DLD1 (cell line): ENCODE results near the gene ZNF296.
"Not testable (repeated sequence)": the region's sequence is repeated elsewhere in the genome, so short reads cannot be mapped to it uniquely, and the experiment has no call there.

Source experiments
- in situ Hi-C: cut with HindIII; loops from 2 replicates; pipeline ENCODE4 v1.10.0; 2017; ENCODE audit warnings: low sequenced_read_pairs

Gene ZNF296

GRCh38 chr19:45076029-45076850 is at the start of gene ZNF296:
TSS of gene ZNF296 (minus strand) at chr19:45076478. CDS start at chr19:45076373, 105 bp downstream.
- in situ Hi-C loops: no loop called here

- in situ Hi-C loops: no loop called here
These were observed 49.1 kb upstream of the ZNF296 start for GRCh38 chr19:45125360-45125759.

GRCh38 chr19:45124021-45124420 is 47.7 kb upstream of the ZNF296 start:
- in situ Hi-C loops: no loop called here

GRCh38 chr19:45123440-45123850 is 47.2 kb upstream of the ZNF296 start:
- in situ Hi-C loops: no loop called here

GRCh38 chr19:45122832-45123231 is 46.6 kb upstream of the ZNF296 start:
- in situ Hi-C loops: no loop called here

GRCh38 chr19:45121827-45122345 is 45.6 kb upstream of the ZNF296 start:
- in situ Hi-C loops: no loop called here

GRCh38 chr19:45119582-45119981 is 43.3 kb upstream of the ZNF296 start:
- in situ Hi-C loops: no loop called here

GRCh38 chr19:45118591-45119355 is 42.5 kb upstream of the ZNF296 start:
- in situ Hi-C loops: not testable (repeated sequence)

GRCh38 chr19:45118106-45118505 is 41.8 kb upstream of the ZNF296 start:
- in situ Hi-C loops: no loop called here

GRCh38 chr19:45117671-45118070 is 41.4 kb upstream of the ZNF296 start:
- in situ Hi-C loops: no loop called here

- in situ Hi-C loops: no loop called here
These were observed 40.9 kb upstream of the ZNF296 start for GRCh38 chr19:45117167-45117594.

- in situ Hi-C loops: no loop called here
These were observed 39.7 kb upstream of the ZNF296 start for GRCh38 chr19:45115809-45116615.

- in situ Hi-C loops: no loop called here
These were observed 37.8 kb upstream of the ZNF296 start for GRCh38 chr19:45114116-45114515.

- in situ Hi-C loops: no loop called here
These were observed 37.4 kb upstream of the ZNF296 start for GRCh38 chr19:45113628-45114027.

GRCh38 chr19:45112111-45112827 is 36.0 kb upstream of the ZNF296 start:
- in situ Hi-C loops: no loop called here

- in situ Hi-C loops: no loop called here
These were observed 34.6 kb upstream of the ZNF296 start for GRCh38 chr19:45110851-45111266.

GRCh38 chr19:45107621-45108150 is 31.4 kb upstream of the ZNF296 start:
- in situ Hi-C loops: no loop called here

GRCh38 chr19:45106363-45106762 is 30.1 kb upstream of the ZNF296 start:
- in situ Hi-C loops: not testable (repeated sequence)

- in situ Hi-C loops: no loop called here
These were observed 28.5 kb upstream of the ZNF296 start for GRCh38 chr19:45104658-45105349.
